SK-N-SH treated with all-trans-retinoic acid at 6 μM for 48 hours (cell line): Measurements from ENCODE around the gene SNIP1.

Experiments
- CSRNP3 ChIP-seq: fragments of 250-450 bp; sonication (Bioruptor Pico); IDR thresholded peaks from 2 replicates; pipeline ENCODE4 v1.5.1; 2021; ENCODE audit warnings: mild to moderate bottlenecking, moderate library complexity
- ESRRG ChIP-seq: fragments of 250-450 bp; sonication (Bioruptor Pico); IDR thresholded peaks from 2 replicates; pipeline ENCODE4 v1.6.1; 2021; ENCODE audit warnings: mild to moderate bottlenecking
- ISL1 ChIP-seq: fragments of 250-450 bp; sonication (Bioruptor Pico); IDR thresholded peaks from 2 replicates; pipeline ENCODE4 v2.1.2; 2022; ENCODE audit warnings: mild to moderate bottlenecking, moderate library complexity
- OSR1 ChIP-seq: fragments of 250-450 bp; sonication (Bioruptor Pico); IDR thresholded peaks from 2 replicates; pipeline ENCODE4 v1.8.0; 2022; ENCODE audit warnings: moderate library complexity, mild to moderate bottlenecking, inconsistent platforms
- PPARA ChIP-seq: fragments of 250-450 bp; sonication (Bioruptor Pico); IDR thresholded peaks from 2 replicates; pipeline ENCODE4 v1.5.0; 2020; ENCODE audit warnings: mild to moderate bottlenecking, borderline replicate concordance
- RARB ChIP-seq: fragments of 250-450 bp; sonication (Bioruptor Pico); IDR thresholded peaks from 2 replicates; pipeline ENCODE4 v1.8.0; 2021; ENCODE audit warnings: mild to moderate bottlenecking, moderate library complexity
- ZC3H10 ChIP-seq: fragments of 250-450 bp; sonication (Bioruptor Pico); IDR thresholded peaks from 2 replicates; pipeline ENCODE4 v1.5.1; 2021; ENCODE audit warnings: mild to moderate bottlenecking, moderate library complexity
- ZFP3 ChIP-seq: fragments of 250-450 bp; sonication (Bioruptor Pico); IDR thresholded peaks from 2 replicates; pipeline ENCODE4 v1.5.0; 2020; ENCODE audit warnings: mild to moderate bottlenecking, moderate library complexity
- ZFP30 ChIP-seq: fragments of 450-650 bp; formaldehyde crosslinking; IDR thresholded peaks from 2 replicates; pipeline ENCODE4 v1.5.0; 2022; ENCODE audit warnings: mild to moderate bottlenecking, moderate library complexity
- ZNF565 ChIP-seq: fragments of 450-650 bp; formaldehyde crosslinking; conservative IDR thresholded peaks from 2 replicates; pipeline ENCODE4 v1.5.0; 2020; ENCODE audit warnings: low read depth, mild to moderate bottlenecking, moderate library complexity
- ZNF70 ChIP-seq: fragments of 450-650 bp; formaldehyde crosslinking; IDR thresholded peaks from 2 replicates; pipeline ENCODE4 v1.5.0; 2020; ENCODE audit warnings: mild to moderate bottlenecking, moderate library complexity
- TF ChIP-seq, protein P1 (sequence below): fragments of 250-450 bp; sonication (Bioruptor Pico); IDR thresholded peaks from 2 replicates; pipeline ENCODE4 v1.8.0; 2020; ENCODE audit warnings: mild to moderate bottlenecking, moderate library complexity, borderline replicate concordance
- TF ChIP-seq, protein P2 (sequence below): fragments of 250-450 bp; sonication (Bioruptor Pico); IDR thresholded peaks from 2 replicates; pipeline ENCODE4 v1.5.1; 2020; ENCODE audit warnings: low read depth, mild to moderate bottlenecking, moderate library complexity

GRCh38 chr1:37574834-37575480 is 20.9 kb upstream of the SNIP1 start:
- TF ChIP-seq, protein P1, sequence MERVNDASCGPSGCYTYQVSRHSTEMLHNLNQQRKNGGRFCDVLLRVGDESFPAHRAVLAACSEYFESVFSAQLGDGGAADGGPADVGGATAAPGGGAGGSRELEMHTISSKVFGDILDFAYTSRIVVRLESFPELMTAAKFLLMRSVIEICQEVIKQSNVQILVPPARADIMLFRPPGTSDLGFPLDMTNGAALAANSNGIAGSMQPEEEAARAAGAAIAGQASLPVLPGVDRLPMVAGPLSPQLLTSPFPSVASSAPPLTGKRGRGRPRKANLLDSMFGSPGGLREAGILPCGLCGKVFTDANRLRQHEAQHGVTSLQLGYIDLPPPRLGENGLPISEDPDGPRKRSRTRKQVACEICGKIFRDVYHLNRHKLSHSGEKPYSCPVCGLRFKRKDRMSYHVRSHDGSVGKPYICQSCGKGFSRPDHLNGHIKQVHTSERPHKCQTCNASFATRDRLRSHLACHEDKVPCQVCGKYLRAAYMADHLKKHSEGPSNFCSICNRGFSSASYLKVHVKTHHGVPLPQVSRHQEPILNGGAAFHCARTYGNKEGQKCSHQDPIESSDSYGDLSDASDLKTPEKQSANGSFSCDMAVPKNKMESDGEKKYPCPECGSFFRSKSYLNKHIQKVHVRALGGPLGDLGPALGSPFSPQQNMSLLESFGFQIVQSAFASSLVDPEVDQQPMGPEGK = 0 out of 2 replicates have a peak, but pooled peaks have one; percentile 60
- TF ChIP-seq ZNF565 (no peak), ZFP30 (CRISPR knock-in tag) (no peak), ZNF70 (CRISPR knock-in tag) (no peak), RARB (peak; percentile 88; the same call in 1 of the 2 replicates), OSR1 (CRISPR knock-in tag) (no peak), ESRRG (CRISPR knock-in tag) (no peak), ZFP3 (CRISPR knock-in tag) (no peak), ISL1 (CRISPR knock-in tag) (no peak), PPARA (no peak), CSRNP3 (no peak), ZC3H10 (CRISPR knock-in tag) (peak; percentile 49; the same call in 1 of the 2 replicates)
- TF ChIP-seq, protein P2, sequence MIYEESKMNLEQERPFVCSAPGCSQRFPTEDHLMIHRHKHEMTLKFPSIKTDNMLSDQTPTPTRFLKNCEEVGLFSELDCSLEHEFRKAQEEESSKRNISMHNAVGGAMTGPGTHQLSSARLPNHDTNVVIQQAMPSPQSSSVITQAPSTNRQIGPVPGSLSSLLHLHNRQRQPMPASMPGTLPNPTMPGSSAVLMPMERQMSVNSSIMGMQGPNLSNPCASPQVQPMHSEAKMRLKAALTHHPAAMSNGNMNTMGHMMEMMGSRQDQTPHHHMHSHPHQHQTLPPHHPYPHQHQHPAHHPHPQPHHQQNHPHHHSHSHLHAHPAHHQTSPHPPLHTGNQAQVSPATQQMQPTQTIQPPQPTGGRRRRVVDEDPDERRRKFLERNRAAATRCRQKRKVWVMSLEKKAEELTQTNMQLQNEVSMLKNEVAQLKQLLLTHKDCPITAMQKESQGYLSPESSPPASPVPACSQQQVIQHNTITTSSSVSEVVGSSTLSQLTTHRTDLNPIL (CRISPR knock-in tag) = no peak
